WERI-Rb-1 (cell line): ENCODE measurements around the gene MYBPC2.

ENCODE experiments used
- DNase-seq: peaks from one replicate; pipeline ENCODE4 v3.0.0-alpha.2; 2020
- H3K27ac ChIP-seq: fragments of 250-450 bp; sonication (Bioruptor Pico); 2 replicates; pipeline ENCODE4 v1.5.1; 2020; ENCODE audit warnings: mild to moderate bottlenecking, moderate library complexity
- H3K27me3 ChIP-seq: fragments of 250-450 bp; sonication (Bioruptor Pico); 2 replicates; pipeline ENCODE4 v1.5.1; 2021; ENCODE audit warnings: mild to moderate bottlenecking, low read depth, moderate library complexity; ENCODE audit not compliant: insufficient read depth, severe bottlenecking
- H3K36me3 ChIP-seq: fragments of 250-450 bp; sonication (Bioruptor Pico); 2 replicates; pipeline ENCODE4 v1.5.1; 2020; ENCODE audit warnings: mild to moderate bottlenecking, moderate library complexity
- H3K4me3 ChIP-seq: 2 replicates; pipeline ENCODE4 v1.5.1; 2011; ENCODE audit warnings: low read depth, mild to moderate bottlenecking, control low read depth, low read length
- H3K9me3 ChIP-seq: fragments of 250-450 bp; sonication (Bioruptor Pico); 2 replicates; pipeline ENCODE4 v1.5.1; 2021; ENCODE audit warnings: mild to moderate bottlenecking, moderate library complexity; ENCODE audit not compliant: severe bottlenecking
- CTCF ChIP-seq: IDR thresholded peaks from 2 replicates; pipeline ENCODE4 v1.5.1; 2011; ENCODE audit warnings: low read depth, mild to moderate bottlenecking, control low read depth, inconsistent platforms, low read length

MYBPC2 gene

GRCh38 chr19:50406156-50406820 is 26.4 kb upstream of the MYBPC2 start:
- no peak overlapping the region for H3K4me3 ChIP-seq
- no peak for DNase-seq
- H3K9me3 ChIP-seq = no peaks in the 10 kb centered on the region
- H3K27ac ChIP-seq = no peak overlapping the region
- peaks cover 72% of the 10 kb centered on the region for H3K36me3 ChIP-seq
- no peaks in the 10 kb centered on the region for H3K27me3 ChIP-seq
- no peak for TF ChIP-seq CTCF

GRCh38 chr19:50406829-50407228 is 25.9 kb upstream of the MYBPC2 start:
- Histone ChIP-seq H3K27me3 (no peaks in the 10 kb centered on the region), H3K27ac (no peak overlapping the region), H3K4me3 (no peak overlapping the region), H3K36me3 (peaks cover 69% of the 10 kb centered on the region), H3K9me3 (no peaks in the 10 kb centered on the region)
- no peak for DNase-seq
- TF ChIP-seq CTCF = no peak

- peaks cover 66% of the 10 kb centered on the region for H3K36me3 ChIP-seq
- H3K4me3 ChIP-seq = no peak overlapping the region
- no peaks in the 10 kb centered on the region for H3K9me3 ChIP-seq
- H3K27me3 ChIP-seq = no peaks in the 10 kb centered on the region
- no peak overlapping the region for H3K27ac ChIP-seq
- no peak for TF ChIP-seq CTCF
- DNase-seq = no peak
Observed at GRCh38 chr19:50409347-50409746, 23.3 kb upstream of the MYBPC2 start.

GRCh38 chr19:50410109-50410508 is 22.6 kb upstream of the MYBPC2 start:
- Histone ChIP-seq H3K27me3 (no peaks in the 10 kb centered on the region), H3K9me3 (no peaks in the 10 kb centered on the region), H3K27ac (no peak overlapping the region), H3K4me3 (no peak overlapping the region), H3K36me3 (peaks cover 65% of the 10 kb centered on the region)
- no peak for TF ChIP-seq CTCF
- no peak for DNase-seq

- no peaks in the 10 kb centered on the region for H3K9me3 ChIP-seq
- no peak for DNase-seq
- peaks cover 51% of the 10 kb centered on the region for H3K36me3 ChIP-seq
- no peak overlapping the region for H3K27ac ChIP-seq
- no peaks in the 10 kb centered on the region for H3K27me3 ChIP-seq
- no peak for TF ChIP-seq CTCF
- H3K4me3 ChIP-seq = no peak overlapping the region
Observed at GRCh38 chr19:50412419-50412818, 20.3 kb upstream of the MYBPC2 start.

- DNase-seq = no peak
- no peak overlapping the region for H3K4me3 ChIP-seq
- H3K9me3 ChIP-seq = no peaks in the 10 kb centered on the region
- TF ChIP-seq CTCF = no peak
- no peak overlapping the region for H3K27ac ChIP-seq
- peaks cover 47% of the 10 kb centered on the region for H3K36me3 ChIP-seq
- no peaks in the 10 kb centered on the region for H3K27me3 ChIP-seq
Observed at GRCh38 chr19:50413096-50413495, 19.6 kb upstream of the MYBPC2 start.
